Hematopoietic multipotent progenitor cell treated with erythropoietin and hydrocortisone succinate and interleukin-3 and kit ligand, for 8 days (in vitro differentiated cells): ENCODE measurements around the gene PAX9.
"Not testable (repeated sequence)": the region's sequence is repeated elsewhere in the genome, so short reads cannot be mapped to it uniquely, and the experiment has no call there.

Experiments
- DNase-seq: peaks from one replicate; pipeline ENCODE4 v3.0.0-alpha.2; 2015

The PAX9 gene

DNA sequence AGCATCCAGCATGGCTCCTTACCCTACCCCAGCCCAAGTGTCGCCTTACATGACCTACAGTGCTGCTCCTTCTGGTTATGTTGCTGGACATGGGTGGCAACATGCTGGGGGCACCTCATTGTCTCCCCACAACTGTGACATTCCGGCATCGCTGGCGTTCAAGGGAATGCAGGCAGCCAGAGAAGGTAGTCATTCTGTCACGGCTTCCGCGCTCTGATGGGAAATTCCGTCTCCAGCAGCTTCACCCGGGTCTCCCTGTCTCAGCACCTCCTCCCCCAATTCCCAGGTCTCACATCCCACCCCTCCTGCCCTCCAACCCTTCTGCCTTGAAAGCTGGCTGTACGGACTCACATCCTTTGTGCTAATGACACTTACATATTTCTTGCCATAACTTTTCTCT, 14.6 kb downstream of the PAX9 start:
- DNase-seq: no peak

DNA sequence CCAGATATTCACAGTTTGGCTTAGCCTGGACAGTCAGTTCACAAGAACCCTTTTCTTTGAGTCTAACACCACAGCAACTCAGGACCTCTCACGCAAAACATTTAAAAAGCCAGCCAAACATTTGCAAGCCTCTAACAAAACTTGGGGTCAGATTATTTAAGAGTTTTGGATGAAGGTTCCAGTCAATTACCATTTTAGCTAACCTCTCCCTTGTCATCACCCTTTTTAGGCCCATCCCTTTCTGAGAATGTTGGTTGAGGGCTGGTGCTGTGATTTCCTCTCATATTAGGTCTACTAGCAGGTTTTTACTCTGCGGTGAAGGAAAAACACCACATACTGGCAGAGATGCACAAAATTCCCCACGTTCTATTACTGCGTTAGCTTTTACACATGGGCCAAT, 20.7 kb downstream of the PAX9 start:
- no peak for DNase-seq

DNA sequence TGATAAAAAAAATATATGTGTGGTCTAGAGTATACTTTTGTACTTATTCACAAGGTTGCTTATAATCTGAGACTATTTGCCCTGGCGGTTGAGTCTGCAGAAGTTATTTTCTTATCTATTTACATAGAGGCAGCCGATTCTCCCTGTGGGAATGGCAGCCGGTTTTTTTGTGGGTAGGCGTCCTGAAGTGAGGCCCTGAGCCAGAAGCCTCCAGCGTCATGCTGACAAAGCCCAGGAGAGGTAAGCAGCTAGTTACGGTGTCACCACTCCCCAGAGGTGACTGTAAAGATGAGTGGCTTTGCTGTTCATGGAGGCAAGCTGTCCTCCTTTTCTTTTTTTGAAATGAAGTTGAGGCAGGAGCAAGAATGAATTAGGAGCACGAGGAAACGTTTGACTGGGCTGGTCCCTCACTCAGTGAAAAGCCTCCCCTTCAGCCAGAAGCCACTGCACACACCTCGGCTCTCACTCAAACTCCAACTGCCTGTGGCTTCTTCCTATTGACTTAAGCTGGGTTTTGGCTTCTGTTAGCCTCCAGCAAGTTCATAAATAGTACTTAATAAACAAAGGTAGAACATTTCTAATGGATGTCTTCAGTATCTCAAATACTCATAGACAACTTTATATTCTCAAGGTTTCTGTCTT, 21.5 kb downstream of the PAX9 start:
- DNase-seq: no peak

DNA sequence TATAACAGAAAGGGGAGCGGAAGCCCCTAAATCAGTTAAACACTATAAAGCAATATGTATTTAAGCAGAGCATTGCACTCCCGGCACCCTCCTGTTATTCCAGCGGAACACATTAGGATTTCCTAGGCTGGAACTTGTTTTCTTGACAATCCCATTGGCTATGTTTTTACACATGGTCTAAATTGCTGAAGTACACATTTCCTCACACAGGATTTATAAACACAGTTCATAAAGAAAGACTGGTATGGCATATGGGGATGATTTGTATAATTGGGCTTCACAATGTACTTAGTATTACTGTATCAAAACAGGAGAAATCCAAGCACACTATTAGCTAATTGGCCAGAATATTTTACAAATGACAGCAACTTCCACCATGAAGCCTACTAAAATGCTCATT, 23.3 kb downstream of the PAX9 start:
- no peak for DNase-seq

DNA sequence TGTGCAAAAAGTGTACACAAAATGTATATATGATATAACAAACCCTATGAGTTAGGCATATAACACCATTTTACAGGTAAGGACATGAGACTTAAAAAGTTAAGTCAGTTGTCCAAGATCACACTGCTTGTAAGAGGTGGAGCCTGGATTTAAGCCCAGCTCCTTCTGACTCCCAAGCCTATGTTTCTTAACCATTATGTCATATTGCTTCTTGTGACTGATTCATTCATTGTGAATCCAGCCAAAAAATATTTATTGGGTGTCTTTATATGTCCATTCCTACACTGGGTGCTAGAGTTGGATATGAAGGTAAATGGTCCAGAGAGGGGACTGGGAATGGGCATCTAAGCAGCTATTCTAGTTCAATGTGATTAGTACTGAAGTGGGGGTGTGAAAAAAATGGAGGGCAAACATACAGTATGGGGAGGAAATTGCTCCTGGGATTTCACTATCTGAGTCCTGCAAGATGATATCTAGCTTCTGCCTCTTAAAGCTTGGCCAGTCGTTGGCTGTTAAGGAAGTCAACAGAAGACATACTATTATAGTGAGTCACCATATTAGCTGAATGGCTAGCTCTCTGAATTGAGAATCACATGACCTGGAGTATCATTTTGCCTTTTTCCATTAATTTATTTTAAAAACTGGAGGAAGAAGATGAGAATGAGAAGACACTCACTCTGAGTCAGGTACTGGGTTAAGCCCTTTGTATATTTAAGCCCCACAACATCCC, 28.8 kb downstream of the PAX9 start:
- no peak for DNase-seq

DNA sequence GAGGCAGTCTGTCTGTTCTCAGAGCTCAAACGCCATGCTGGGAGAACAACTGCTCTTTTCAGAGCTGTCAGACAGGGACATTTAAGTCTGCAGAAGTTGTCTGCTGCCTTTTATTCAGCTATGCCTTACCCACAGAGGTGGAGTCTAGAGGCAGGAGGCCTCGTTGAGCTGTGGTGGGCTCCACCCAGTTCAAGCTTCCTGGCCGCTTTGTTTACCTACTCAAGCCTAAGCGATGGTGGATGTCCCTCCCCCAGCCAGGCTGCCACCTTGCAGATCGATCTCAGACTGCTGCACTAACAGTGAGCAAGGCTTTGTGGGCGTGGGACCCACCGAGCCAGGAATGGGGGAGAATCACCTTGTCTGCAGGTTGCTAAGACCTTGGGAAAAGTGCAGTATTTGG, 37.8 kb downstream of the PAX9 start:
- DNase-seq: not testable (repeated sequence)

DNA sequence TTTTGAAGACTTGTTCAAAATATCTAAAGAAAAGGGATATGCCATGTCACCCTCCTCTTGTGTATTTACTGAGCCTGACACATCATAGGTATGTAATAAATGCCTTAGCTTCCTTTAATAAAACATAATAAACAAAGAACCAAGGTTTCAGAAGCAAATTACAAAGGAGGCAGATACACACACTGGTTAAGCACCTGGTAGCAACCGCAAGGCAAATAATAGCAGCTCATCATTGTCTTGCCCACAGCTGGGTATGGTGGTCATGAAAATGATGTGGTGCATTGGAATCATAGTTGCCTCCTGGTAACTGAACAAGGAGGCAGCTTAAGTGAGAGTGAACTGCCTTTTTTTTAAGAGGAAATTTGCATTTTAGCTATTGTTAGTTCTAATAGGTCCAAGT, 39.0 kb downstream of the PAX9 start:
- no peak for DNase-seq

DNA sequence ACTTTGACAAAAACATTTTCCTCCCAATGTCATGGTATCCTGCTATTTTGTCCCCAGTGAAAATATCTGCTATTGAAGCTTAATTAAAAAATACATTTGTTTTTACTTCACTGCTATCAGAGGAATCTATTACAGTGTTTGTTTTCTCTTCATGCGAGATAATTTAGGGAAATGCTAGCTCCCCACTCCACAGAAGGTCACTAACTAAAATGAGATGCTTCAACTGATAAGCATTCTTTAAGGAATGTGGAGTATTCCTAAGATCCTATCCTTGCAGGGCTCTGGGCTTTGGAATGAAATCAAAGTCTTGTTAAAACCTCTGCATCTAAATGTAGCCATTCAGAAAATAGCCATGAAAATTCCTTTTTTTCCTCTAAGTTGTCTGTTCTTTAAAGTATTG, 39.5 kb downstream of the PAX9 start:
- DNase-seq: no peak

DNA sequence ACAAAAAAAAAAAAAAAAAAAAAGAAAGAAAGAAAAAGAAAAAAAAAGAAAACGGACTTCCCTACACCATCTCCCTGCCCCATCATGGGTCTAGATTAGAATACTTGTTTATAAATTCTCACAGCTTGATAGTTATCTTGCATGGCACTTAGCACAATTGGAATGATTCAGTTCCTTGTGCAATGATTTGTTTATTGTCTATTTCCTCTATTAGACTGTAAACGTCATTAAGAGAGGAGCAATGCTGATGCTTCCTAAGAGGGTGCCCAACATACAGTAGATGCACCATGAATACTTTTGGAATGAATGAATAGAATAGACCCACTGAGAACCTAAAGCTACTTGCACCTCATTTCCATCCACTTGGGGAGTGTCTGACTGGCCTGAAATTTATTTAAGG, 40.8 kb downstream of the PAX9 start:
- no peak for DNase-seq

DNA sequence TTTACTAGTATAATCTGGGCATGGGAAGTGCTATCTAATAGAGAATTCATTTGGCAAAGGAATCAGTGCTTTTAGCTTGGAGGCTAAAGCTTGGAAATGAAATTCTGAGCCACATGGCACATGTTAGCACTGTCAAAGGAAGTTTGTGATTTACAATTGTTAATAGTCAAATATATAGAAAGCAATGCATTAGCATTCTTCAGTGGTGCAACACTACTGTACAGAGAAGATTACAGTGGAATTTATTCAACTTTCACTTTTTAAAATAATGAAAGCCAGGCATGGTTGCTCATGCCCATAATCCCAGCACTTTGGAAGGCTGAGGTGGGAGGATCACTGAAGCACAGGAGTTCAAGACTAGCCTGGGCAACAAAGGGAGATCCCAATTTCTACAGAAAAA, 45.9 kb downstream of the PAX9 start:
- DNase-seq: no peak

DNA sequence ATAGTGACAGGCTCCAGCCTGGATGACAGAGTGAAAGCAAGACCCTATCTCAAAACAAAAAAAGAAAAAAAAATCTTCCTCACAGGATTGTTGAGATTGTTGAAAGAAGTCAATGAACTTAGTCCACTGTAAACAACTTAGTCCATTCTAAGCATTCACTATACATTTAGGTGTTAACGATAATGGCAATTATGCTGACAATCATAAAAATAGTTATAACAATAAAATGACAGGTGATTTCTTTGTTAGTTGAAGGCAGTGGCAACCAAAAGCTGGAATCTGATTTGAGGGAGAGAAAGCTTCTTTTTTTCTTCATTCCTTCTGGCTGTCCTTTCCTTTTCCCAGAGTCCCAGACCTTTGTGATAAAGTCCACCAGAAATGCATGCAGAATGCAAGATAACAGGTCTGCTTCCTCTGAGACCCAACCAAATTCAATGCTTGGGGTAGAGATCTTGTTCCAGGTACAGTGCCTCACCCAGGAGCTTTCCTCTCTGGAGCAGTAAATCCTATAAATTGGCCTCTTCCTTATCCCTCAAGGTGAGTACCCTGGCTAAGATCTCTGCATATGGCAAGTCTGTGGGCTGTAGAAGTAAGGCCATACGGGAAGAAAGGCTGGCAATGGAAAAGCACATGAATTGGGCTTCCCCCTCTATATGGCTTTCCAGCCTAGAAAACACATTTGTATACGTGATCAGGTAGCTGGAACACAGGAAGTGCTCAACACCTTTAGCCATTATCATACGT, 52.5 kb downstream of the PAX9 start:
- DNase-seq: no peak

DNA sequence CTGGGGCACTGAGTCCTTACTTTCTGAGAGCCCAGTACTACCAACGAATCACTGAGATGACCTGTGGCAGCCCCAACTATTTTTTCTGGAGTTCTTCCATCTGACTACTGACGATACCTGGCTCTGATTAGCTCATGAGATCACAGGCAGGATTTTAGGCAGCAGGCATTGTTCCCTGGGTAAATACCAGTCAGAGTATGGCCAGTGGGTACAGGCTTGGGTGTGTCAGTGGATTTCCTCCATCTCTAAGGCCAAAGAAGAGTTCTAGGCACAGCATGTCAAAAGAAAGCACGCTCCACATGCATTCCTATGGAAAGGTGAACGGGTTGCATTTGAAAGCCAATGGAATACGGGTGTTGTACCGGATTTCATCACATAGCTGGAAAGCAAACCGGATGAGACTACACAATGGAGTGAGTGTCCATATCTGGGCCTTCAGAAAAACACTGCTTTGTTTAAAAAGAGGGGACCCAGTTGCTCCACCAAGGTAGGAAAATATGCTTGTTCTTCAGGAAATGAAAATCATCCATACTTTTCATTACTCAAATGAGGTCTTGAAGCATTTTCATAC, 55.0 kb downstream of the PAX9 start:
- no peak for DNase-seq

DNA sequence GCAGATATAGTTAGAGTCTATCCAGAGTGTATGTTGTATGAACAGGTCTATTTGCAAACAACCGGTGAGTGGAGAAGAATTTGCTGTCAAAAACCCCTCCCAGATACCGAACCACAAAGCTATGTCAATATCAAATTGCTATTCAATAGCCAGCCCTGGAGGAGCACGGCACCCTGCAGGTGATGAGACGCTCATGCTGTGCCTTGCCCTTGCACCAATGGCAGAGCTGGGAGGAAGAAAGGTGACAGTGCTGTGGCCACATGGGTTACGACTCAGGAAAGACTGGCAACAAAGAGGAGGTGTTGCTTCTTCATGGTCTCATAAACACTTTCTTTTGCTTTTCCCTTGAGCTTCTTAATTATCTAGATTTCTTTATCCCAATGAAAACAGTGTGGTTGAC, 55.7 kb downstream of the PAX9 start:
- no peak for DNase-seq

DNA sequence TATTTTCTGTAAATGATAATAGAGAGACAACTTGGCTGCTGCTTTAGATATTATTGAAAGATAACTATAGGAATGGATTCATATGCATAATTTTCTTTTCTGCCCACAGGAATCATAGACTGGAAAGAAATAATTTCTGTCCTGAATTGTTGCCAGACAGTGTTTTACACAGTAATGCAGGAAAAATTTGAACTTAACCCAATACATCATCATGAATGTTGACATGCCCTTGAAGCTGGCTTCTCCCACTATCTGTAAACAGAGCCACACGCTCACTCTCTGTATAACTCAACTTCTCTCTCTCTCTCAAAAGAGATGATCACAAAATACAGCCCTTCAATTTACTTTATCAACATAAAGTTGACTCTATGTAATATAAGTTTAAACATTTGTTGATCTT, 56.6 kb downstream of the PAX9 start:
- no peak for DNase-seq

DNA sequence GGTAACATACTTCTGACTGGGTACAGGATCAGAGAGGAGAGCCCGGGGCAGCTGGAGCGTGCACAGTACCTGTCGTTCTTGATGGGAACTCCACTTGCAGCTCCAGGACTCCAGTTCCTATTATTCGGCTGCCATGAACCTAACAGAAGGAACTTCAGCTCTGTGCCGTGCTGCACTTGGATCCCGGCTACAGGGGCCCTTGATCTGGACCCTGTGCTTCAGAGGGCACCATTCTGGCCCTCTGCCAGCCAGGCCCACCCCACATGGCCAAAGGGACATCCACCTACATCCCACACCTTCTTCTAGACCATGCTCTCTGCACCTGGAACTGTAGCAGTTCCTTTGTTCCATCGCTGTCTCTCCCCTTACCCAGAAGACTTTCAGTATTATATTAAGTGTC, 58.2 kb downstream of the PAX9 start:
- DNase-seq: no peak

DNA sequence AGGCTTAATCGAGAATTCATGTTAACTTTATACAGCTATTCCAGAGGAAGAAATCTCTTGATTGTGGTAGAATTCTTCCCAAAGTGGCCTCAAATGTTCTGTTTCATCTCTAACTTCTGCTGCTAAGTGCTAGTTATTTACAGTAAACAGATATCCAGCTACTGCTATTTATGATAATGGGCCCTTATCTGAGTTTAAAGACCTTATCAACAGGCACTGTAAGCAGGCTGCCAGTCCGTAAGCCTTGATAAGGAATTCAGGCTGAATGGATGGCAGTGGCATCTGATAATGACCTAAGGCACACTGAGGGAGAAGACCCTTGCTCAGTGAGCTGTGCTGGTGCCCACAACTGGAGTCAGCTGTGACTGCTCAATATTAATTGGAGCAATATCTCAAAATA, 59.0 kb downstream of the PAX9 start:
- DNase-seq: no peak

DNA sequence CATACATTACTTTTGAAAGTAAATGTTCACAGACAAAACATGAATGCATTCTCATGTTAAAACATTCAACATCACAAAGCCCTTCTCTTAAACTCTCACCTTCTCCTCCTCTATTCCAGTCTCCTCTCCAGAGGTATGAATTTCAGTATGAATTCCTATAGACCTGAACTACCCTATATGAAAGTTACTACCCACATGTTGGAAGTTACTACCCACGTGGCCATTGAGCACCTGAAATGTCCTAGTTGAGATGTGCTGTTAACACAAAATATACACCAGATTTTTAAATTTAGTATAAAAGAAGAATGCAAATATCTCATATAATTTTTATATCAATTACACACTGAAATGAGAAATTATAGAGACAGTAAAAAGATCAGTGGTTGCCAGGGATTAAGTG, 60.2 kb downstream of the PAX9 start:
- no peak for DNase-seq

DNA sequence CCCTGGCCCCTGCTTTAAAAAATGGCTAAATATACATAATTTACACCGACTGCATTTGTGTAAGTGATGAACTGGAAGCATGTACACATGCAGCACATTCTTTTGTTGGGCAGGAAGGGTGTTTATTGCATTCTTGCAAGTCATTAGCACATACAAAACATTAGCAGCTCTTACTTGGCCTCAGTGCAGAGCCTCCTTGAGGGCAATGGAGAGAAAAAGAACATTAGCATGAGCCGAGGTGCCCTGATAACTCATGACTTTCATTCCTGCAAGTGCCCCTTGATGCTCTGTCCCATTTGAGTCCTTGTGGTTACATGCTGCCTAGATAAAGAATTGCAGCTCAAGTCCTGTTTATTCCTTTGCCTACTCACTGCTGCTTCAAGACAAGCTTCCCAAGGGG, 61.9 kb downstream of the PAX9 start:
- DNase-seq: no peak

DNA sequence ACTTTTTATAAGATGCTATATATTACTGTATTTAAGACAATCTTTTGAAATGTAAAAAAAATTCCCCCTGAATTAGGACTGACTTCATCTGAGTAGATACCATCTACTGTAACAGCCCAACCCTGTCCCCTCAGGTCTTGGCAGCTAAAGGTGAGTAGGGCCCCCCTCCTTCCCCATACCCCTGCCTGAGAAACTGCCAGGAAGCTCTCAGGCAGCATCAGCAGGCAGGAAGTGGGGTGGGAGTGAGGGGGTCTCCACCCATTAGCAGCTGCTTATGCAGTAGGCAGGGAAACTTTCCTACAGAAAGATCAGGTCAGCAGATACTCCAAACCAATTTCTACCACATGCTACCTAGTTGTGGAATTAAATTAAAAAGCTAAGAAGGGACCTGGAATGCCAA, 62.5 kb downstream of the PAX9 start:
- DNase-seq: no peak

DNA sequence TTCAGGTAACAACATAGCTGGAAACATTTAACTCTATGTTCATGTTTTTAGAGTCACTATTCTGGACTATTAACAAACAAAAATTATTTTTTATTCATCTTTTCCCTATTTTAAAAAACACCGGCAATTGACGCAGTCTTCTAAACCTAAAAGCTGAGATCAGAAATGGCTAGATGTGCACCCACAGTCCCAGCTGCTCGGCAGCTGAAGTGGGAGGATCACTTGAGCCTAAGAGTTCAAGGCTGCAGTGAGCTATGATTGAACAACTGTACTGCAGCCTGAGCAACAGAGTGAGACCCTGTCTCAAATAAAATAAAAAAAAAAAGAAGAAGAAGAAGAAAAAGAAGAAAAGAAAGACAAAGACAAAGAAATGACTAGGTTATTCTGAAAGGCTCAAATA, 64.5 kb downstream of the PAX9 start:
- no peak for DNase-seq
